Esophagus muscularis mucosa (tissue), 4 donors: ENCODE data around the gene CLDN7.

Experiments used
- CTCF ChIP-seq, 3 experiments: fragments of 200-600 bp in 2 of 3; fragments of 450-650 bp in 1 of 3; sonication (generic) in 2 of 3; IDR thresholded peaks; one replicate each; pipeline ENCODE4 v1.5.1; 2017 to 2019; ENCODE audit warnings: antibody characterized with exemption in 3 of 3, mild to moderate bottlenecking in 2 of 3, moderate library complexity in 1 of 3
- EP300 ChIP-seq: sonication (generic); formaldehyde crosslinking; IDR thresholded peaks from one replicate; pipeline ENCODE4 v1.6.1; 2017; ENCODE audit warnings: antibody characterized with exemption
- POLR2A ChIP-seq: fragments of 450-650 bp; IDR thresholded peaks from one replicate; pipeline ENCODE4 v1.6.1; 2017; ENCODE audit warnings: antibody characterized with exemption, moderate library complexity, mild to moderate bottlenecking, low read depth
- POLR2AphosphoS5 ChIP-seq, 2 donors: sonication (generic); formaldehyde crosslinking; IDR thresholded peaks; one replicate each; pipeline ENCODE4 v1.6.1; 2017; ENCODE audit warnings: antibody characterized with exemption in 2 of 2

- TF ChIP-seq POLR2A (no peak), CTCF (IDR thresholded peaks at IDR 0.05) (no peak), EP300 (no peak), POLR2AphosphoS5 (IDR thresholded peaks at IDR 0.05) (no peak)
Observed at GRCh38 chr17:7224661-7225111, 37.6 kb downstream of the CLDN7 start.
